B cell (primary cell): Measurements from ENCODE around the gene CDKN1A. TPM values are rescaled to one million over a fixed set of nuclear protein-coding genes. Genes with fewer than 3 reads are reported as not detected.
A peak's percentile ranks its signal among the peaks of the same experiment; 100 is the strongest.

Experiments
- ATAC-seq: fragments of 200-7000 bp; cut with Tn5 transposase; one replicate; pipeline ENCODE4 v1.10.0; 2021; ENCODE audit warnings: low read depth, mild to moderate bottlenecking, moderate number of reproducible peaks, moderate library complexity
- CTCF ChIA-PET: fragments of 350-600 bp; sonication (Branson Sonifier 250); formaldehyde crosslinking; loops from one replicate; lab custom pipeline; 2021; ENCODE audit warnings: antibody characterized with exemption, inconsistent platforms; lab: Charles Lee
- POLR2A ChIA-PET: fragments of 350-600 bp; sonication (Branson Sonifier 250); formaldehyde crosslinking; loops from one replicate; lab custom pipeline; 2021; ENCODE audit warnings: antibody characterized with exemption; lab: Charles Lee
- DNase-seq: peaks from one replicate; pipeline ENCODE4 v3.0.0; 2013
- H2AFZ ChIP-seq: 2 replicates; pipeline ENCODE4 v1.6.1; 2012; ENCODE audit warnings: mild to moderate bottlenecking, low read depth, low read length; ENCODE audit not compliant: insufficient read depth, poor library complexity, severe bottlenecking
- H3K27ac ChIP-seq, 2 donors: 1 replicate in 1 of 2; 2 replicates in 1 of 2; pipeline ENCODE4 v1.5.1; 2012 to 2013; ENCODE audit warnings: low read length in 2 of 2, mild to moderate bottlenecking in 2 of 2, moderate library complexity in 1 of 2
- H3K27me3 ChIP-seq, 4 experiments: fragments of 200-600 bp in 1 of 4; sonication (generic) in 1 of 4; replicated peaks in 1 of 4; 1 replicate in 2 of 4; 2 replicates in 2 of 4; pipeline versions ENCODE4 v1.6.1 to v1.7.0; 2013 to 2016; ENCODE audit warnings: low read length in 3 of 4, mild to moderate bottlenecking in 2 of 4, mixed read lengths in 1 of 4, moderate library complexity in 1 of 4; ENCODE audit not compliant: insufficient read depth in 4 of 4, control insufficient read depth in 3 of 4; ENCODE audit errors: control extremely low read depth in 1 of 4
- H3K36me3 ChIP-seq, 2 experiments: replicated peaks in 1 of 2; 1 replicate in 1 of 2; 2 replicates in 1 of 2; pipeline versions ENCODE4 v1.6.1 to v1.7.1; 2013; ENCODE audit warnings: low read length in 1 of 2; ENCODE audit not compliant: insufficient read depth in 2 of 2, control insufficient read depth in 1 of 2; ENCODE audit errors: control extremely low read depth in 1 of 2, extremely low read depth in 1 of 2
- H3K4me1 ChIP-seq, 2 donors: fragments of 200-600 bp in 1 of 2; sonication (generic) in 1 of 2; 1 replicate in 1 of 2; 2 replicates in 1 of 2; pipeline versions ENCODE4 v1.5.1 to v1.6.1; 2013 to 2017; ENCODE audit warnings: low read length in 2 of 2; ENCODE audit not compliant: control insufficient read depth in 2 of 2, insufficient read depth in 2 of 2
- H3K4me2 ChIP-seq: replicated peaks from 2 replicates; pipeline ENCODE3; 2012; ENCODE audit warnings: mild to moderate bottlenecking, low read depth, low read length; ENCODE audit not compliant: poor library complexity, severe bottlenecking
- H3K4me3 ChIP-seq, 5 experiments: fragments of 200-600 bp in 1 of 5; sonication (generic) in 1 of 5; 1 replicate in 3 of 5; 2 replicates in 2 of 5; pipeline versions ENCODE4 v1.5.1 to v1.7.0; 2011 to 2016; ENCODE audit warnings: low read length in 4 of 5, mild to moderate bottlenecking in 4 of 5, low read depth in 2 of 5, control low read depth in 1 of 5, moderate library complexity in 1 of 5; ENCODE audit not compliant: insufficient read depth in 1 of 5; ENCODE audit errors: control extremely low read depth in 1 of 5, extremely low read depth in 1 of 5
- H3K79me2 ChIP-seq: fragments of 200-600 bp; sonication (generic); one replicate; pipeline ENCODE4 v1.6.0; 2016; ENCODE audit warnings: low read length; ENCODE audit not compliant: control insufficient read depth, insufficient read depth
- H3K9ac ChIP-seq: fragments of 200-600 bp; sonication (generic); 2 replicates; pipeline ENCODE4 v1.6.1; 2017; ENCODE audit warnings: mild to moderate bottlenecking, low read length, moderate library complexity
- H3K9me3 ChIP-seq, 3 donors: one replicate each; pipeline versions ENCODE4 v1.6.1 to v1.7.1; 2013; ENCODE audit warnings: low read length in 2 of 3; ENCODE audit not compliant: control insufficient read depth in 2 of 3, insufficient read depth in 1 of 3; ENCODE audit errors: control extremely low read depth in 1 of 3
- H4K20me1 ChIP-seq: 2 replicates; pipeline ENCODE4 v1.6.0; 2012; ENCODE audit warnings: mild to moderate bottlenecking, low read length; ENCODE audit not compliant: insufficient read depth, control insufficient read depth, poor library complexity, severe bottlenecking
- H3K27ac Mint-ChIP-seq: one replicate; pipeline ENCODE4 v1.8.0; 2021; ENCODE audit warnings: mixed read lengths
- H3K27me3 Mint-ChIP-seq: one replicate; pipeline ENCODE4 v1.8.0; 2021; ENCODE audit warnings: mixed read lengths
- H3K4me1 Mint-ChIP-seq: one replicate; pipeline ENCODE4 v1.8.0; 2021; ENCODE audit warnings: mixed read lengths
- H3K4me3 Mint-ChIP-seq: one replicate; pipeline ENCODE4 v1.8.0; 2021; ENCODE audit warnings: mixed read lengths
- H3K9me3 Mint-ChIP-seq: one replicate; pipeline ENCODE4 v1.8.0; 2022; ENCODE audit warnings: mixed read lengths; ENCODE audit not compliant: insufficient read depth
- EZH2 ChIP-seq: IDR thresholded peaks from 2 replicates; pipeline ENCODE4 v1.6.1; 2012; ENCODE audit warnings: borderline replicate concordance, low read depth, mild to moderate bottlenecking, moderate library complexity, low read length; ENCODE audit not compliant: insufficient read depth, poor library complexity, severe bottlenecking
- WGBS: methylation state at CpG from one replicate; pipeline ENCODE4 v1.1.5; 2013; ENCODE audit warnings: missing lambda C conversion rate; ENCODE audit not compliant: insufficient coverage; 5-methylcytosine and 5-hydroxymethylcytosine counted together
- intact Hi-C: fragments of 100-400 bp; cut with micrococcal nuclease; formaldehyde crosslinking; loops from one replicate; pipeline ENCODE4 v1.10.0; 2022
- polyA plus RNA-seq: library from polyadenylated mRNA; depleted of rRNA; stranded (reverse); fragments of >200 nt; gene quantifications from 2 replicates; pipeline ENCODE4 v1.2.3, GENCODE V29; 2012
- total RNA-seq, 2 donors: library from RNA; stranded (reverse); fragments of 120-200 nt in 1 of 2; gene quantifications; 1 replicate in 1 of 2; 2 replicates in 1 of 2; pipeline versions ENCODE4 v1.2.3 to v1.2.4, GENCODE V29; 2013 to 2022
- TF ChIP-seq, protein P1 (sequence below): fragments of 200-600 bp; IDR thresholded peaks from one replicate; pipeline ENCODE4 v1.8.0; 2022; ENCODE audit warnings: antibody characterized with exemption, mild to moderate bottlenecking

The CDKN1A gene
- total and polyA plus RNA-seq, 2 donors (not counting 1 experiment from before 2014, with no cell fraction given): 45.5 to 352 TPM

GRCh38 chr6:36663504-36664446 lies 14.7 kb upstream of the CDKN1A start:
- intact Hi-C loops: no loop called here
- no peak overlapping the region for H2AFZ ChIP-seq
- TF ChIP-seq, protein P1, sequence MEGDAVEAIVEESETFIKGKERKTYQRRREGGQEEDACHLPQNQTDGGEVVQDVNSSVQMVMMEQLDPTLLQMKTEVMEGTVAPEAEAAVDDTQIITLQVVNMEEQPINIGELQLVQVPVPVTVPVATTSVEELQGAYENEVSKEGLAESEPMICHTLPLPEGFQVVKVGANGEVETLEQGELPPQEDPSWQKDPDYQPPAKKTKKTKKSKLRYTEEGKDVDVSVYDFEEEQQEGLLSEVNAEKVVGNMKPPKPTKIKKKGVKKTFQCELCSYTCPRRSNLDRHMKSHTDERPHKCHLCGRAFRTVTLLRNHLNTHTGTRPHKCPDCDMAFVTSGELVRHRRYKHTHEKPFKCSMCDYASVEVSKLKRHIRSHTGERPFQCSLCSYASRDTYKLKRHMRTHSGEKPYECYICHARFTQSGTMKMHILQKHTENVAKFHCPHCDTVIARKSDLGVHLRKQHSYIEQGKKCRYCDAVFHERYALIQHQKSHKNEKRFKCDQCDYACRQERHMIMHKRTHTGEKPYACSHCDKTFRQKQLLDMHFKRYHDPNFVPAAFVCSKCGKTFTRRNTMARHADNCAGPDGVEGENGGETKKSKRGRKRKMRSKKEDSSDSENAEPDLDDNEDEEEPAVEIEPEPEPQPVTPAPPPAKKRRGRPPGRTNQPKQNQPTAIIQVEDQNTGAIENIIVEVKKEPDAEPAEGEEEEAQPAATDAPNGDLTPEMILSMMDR: no peak
- no peak for TF ChIP-seq EZH2
- WGBS: no CpG with 5 or more reads among the region's 4 CpGs
- H3K4me3 Mint-ChIP-seq: no peak overlapping the region
- peaks cover 54% of the 10 kb centered on the region in 2 donors for H3K4me1 ChIP-seq
- H3K9me3 ChIP-seq: peaks cover 0 to 11% (median 0%) of the 10 kb centered on the region in 3 donors
- ATAC-seq (no peak), DNase-seq (no peak)
- peaks cover 5% of the 10 kb centered on the region for H3K27me3 Mint-ChIP-seq
- no peak overlapping the region for H3K9ac ChIP-seq
- ChIA-PET CTCF (interaction anchor here (1.6 to 1.9 kb wide), 2 partner anchors 15 to 48 kb away, joined by 4 to 7 read pairs; partner anchors contain the start of gene CDKN1A), POLR2A (interaction anchor here (0.6 kb wide), 1 partner anchor 14 kb away, joined by 3 read pairs; no protein-coding TSS in a partner anchor)
- no peak overlapping the region for H3K27ac ChIP-seq
- H3K27ac Mint-ChIP-seq: no peak overlapping the region
- no peaks in the 10 kb centered on the region for H4K20me1 ChIP-seq
- H3K36me3 ChIP-seq: no peaks in the 10 kb centered on the region
- H3K9me3 Mint-ChIP-seq: no peaks in the 10 kb centered on the region
- H3K27me3 ChIP-seq: peaks cover 0 to 15% (median 8%) of the 10 kb centered on the region in 4 experiments
- no peaks in the 10 kb centered on the region for H3K79me2 ChIP-seq
- peaks cover 46% of the 10 kb centered on the region for H3K4me1 Mint-ChIP-seq
- H3K4me2 ChIP-seq: no peak overlapping the region
- no peak overlapping the region for H3K4me3 ChIP-seq

GRCh38 chr6:36665180-36665579 lies 13.3 kb upstream of the CDKN1A start:
- Histone ChIP-seq H3K27me3 (peaks cover 0 to 12% (median 8%) of the 10 kb centered on the region in 4 experiments), H4K20me1 (no peaks in the 10 kb centered on the region), H3K27ac (no peak overlapping the region), H3K9me3 (peaks cover 0 to 9% (median 0%) of the 10 kb centered on the region in 3 donors), H3K36me3 (no peaks in the 10 kb centered on the region), H3K4me3 (no peak overlapping the region), H3K4me1 (peaks cover 45 to 54% of the 10 kb centered on the region in 2 donors), H3K9ac (peak overlapping the region; percentile 33), H3K4me2 (peak overlapping the region; percentile 44), H3K79me2 (no peaks in the 10 kb centered on the region), H2AFZ (no peak overlapping the region)
- Mint-ChIP-seq H3K27me3 (no peaks in the 10 kb centered on the region), H3K4me3 (no peak overlapping the region), H3K9me3 (no peaks in the 10 kb centered on the region), H3K4me1 (peaks cover 42% of the 10 kb centered on the region), H3K27ac (no peak overlapping the region)
- ChIA-PET POLR2A (no interaction called here), CTCF (interaction anchor here (0.9 to 1.6 kb wide), 3 partner anchors 13 to 93 kb away, joined by 3 to 7 read pairs (median 4); partner anchors contain the start of gene CDKN1A)
- no peak for TF ChIP-seq EZH2
- no peak for DNase-seq
- intact Hi-C loops: no loop called here
- ATAC-seq: no peak
- WGBS: no CpG with 5 or more reads among the region's 4 CpGs
